Breast epithelium (tissue), 3 donors: ENCODE measurements around the gene PRR5L.

Experiments
- POLR2A ChIP-seq: fragments of 450-650 bp; IDR thresholded peaks from one replicate; pipeline ENCODE4 v1.6.1; 2016; ENCODE audit warnings: antibody characterized with exemption, mild to moderate bottlenecking, moderate library complexity
- POLR2AphosphoS5 ChIP-seq, 3 donors: sonication (generic); formaldehyde crosslinking; IDR thresholded peaks; one replicate each; pipeline ENCODE4 v1.6.1; 2017; ENCODE audit warnings: antibody characterized with exemption in 3 of 3
- TF ChIP-seq, protein P1 (sequence below), 3 donors: fragments of 450-650 bp; IDR thresholded peaks; one replicate each; pipeline ENCODE4 v1.5.1; 2016 to 2017; ENCODE audit warnings: antibody characterized with exemption in 3 of 3, mild to moderate bottlenecking in 3 of 3, moderate library complexity in 3 of 3

DNA sequence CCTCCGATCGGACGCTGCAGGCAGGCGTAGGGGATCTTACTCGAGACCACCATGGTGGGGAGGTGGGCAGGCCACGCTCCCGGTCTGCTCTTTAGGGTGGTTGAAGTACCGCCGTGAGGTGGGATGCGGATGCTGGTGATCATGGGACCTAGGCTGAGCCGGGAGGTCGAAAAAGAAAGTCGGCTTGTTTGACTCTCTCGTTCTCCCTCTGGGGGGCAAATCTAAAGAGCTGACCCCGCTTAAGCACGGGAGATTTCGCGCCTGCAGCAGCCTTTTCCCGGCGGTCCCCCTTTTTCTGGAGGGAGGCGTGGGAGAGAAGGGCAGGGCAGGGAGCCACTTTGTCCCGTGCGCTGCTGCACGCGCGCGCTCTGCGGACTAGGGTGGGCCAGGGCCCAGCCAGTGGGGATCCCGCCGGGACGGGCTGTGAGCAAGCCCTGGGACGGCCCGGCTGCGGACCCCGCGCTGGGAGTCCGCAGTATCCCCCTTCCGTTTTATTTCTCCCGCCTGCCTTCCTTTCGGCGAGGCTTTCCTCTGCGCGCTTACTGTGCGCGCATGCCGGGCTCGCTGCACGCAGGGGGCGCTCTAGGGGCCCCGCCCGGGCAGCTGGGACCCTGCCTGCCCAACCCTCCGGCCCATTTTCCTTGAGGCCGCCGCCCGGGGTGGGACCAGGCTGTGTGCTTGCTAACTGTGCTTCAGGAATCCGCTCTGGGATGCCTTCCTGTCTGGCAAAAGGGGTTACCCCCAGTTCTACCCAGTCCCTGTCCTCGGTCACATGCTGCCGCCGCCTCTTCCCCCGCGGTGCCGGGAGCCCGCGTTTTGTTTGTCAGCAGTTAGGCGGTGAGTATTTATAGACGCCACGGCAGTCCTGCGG, 81.0 kb downstream of the PRR5L start:
- TF ChIP-seq, protein P1, sequence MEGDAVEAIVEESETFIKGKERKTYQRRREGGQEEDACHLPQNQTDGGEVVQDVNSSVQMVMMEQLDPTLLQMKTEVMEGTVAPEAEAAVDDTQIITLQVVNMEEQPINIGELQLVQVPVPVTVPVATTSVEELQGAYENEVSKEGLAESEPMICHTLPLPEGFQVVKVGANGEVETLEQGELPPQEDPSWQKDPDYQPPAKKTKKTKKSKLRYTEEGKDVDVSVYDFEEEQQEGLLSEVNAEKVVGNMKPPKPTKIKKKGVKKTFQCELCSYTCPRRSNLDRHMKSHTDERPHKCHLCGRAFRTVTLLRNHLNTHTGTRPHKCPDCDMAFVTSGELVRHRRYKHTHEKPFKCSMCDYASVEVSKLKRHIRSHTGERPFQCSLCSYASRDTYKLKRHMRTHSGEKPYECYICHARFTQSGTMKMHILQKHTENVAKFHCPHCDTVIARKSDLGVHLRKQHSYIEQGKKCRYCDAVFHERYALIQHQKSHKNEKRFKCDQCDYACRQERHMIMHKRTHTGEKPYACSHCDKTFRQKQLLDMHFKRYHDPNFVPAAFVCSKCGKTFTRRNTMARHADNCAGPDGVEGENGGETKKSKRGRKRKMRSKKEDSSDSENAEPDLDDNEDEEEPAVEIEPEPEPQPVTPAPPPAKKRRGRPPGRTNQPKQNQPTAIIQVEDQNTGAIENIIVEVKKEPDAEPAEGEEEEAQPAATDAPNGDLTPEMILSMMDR (IDR thresholded peaks at IDR 0.05), result peak in 1 of 3 donors; percentile 13
- TF ChIP-seq POLR2A, result no peak
- no peak for TF ChIP-seq POLR2AphosphoS5 (IDR thresholded peaks at IDR 0.05)
